ENCODE data around the gene PUS1.
A peak's percentile ranks its signal among the peaks of the same experiment; 100 is the strongest.
"Not testable (repeated sequence)": the region's sequence is repeated elsewhere in the genome, so short reads cannot be mapped to it uniquely, and the experiment has no call there.

Gene PUS1

DNA sequence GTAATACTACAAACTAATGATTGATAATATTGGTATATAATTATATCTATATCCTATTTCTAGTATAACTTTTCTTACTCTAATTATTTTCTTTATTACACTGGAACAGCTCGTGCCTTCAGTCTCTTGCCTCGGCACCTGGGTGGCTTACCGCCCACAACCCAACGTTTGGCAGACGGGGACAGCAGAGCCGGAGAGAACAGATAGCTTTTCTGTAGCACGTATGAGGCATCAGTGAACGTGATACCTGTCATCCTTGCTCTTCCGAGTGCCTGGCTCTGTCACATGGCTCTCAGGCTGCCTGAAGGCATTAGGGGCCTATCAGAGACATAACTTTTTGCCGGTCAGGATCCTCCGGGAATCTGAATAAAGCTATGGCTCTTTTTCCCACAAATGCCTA is 5.5 kb downstream of the PUS1 start:
- DNase-seq (ENCODE audit: low read depth in 2 of 2): no peak

DNA sequence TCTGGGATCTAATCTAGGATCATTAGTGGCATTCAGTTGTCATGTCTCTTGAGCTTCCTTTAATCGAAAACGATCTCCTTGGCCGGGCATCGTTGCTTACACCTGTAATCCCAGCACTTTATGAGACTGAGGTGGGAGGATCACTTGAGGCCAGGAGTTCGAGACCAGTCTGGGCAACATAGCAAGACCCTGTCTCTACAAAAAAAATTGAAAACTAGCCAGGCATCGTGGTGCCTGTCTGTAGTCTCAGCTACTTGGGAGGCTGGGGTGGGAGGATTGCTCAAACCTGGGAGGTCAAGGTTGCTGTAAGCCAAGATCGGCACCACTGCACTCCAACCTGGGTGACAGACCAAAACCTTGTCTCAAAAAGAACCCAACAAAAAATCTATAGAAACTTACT is 9.0 kb downstream of the PUS1 start:
- no peak for DNase-seq (ENCODE audit: low read depth in 2 of 2)

GRCh38 chr12:131939007-131939406 is 9.9 kb downstream of the PUS1 start:
- no peak for DNase-seq (ENCODE audit: low read depth in 2 of 2)

DNA sequence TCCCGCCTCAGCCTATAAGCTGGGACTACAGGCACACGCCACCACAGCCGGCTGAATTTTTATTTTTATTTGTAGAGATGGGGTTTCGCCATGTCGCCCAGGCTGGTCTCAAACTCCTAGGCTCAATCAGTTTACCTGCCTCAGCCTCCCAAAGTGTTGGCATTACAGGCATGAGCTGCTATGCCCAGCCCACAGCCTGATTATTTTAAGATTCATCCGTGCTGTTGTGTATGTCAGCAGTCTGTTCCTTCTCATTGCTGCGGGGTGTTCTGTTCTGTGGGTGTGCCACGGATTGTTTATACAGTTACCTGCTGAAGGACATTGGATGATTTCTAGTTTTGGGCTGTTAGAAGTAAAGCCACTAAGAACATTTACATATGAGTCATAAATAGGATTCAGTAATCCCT is 11.1 kb downstream of the PUS1 start:
- no peak for DNase-seq (ENCODE audit: low read depth in 2 of 2)

GRCh38 chr12:131941116-131941986 is 12.3 kb downstream of the PUS1 start:
- no peak for DNase-seq (ENCODE audit: low read depth in 2 of 2)

GRCh38 chr12:131941987-131942341 is 12.9 kb downstream of the PUS1 start:
- DNase-seq (ENCODE audit: low read depth in 2 of 2): no peak

DNA sequence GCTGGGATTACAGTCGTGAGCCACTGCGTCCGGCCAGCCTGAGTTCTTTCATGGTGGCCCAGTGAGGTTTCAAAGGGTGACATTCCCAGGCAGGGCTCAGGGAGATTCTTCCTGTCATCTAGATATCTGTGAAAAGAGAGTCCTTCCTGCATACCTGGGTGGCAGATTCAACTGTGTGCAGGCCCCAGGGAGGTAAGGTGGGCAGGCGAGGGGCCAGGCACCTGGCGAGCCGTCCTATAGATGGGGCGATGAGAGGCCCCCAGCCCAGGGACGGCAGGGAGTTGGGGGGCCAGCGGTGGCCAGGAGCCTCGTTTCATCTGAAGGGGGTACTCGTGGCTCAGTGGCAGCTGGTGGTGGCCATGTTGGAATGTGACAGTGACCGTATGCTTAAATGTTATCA is 13.6 kb downstream of the PUS1 start:
- DNase-seq (ENCODE audit: low read depth in 2 of 2): no peak

DNA sequence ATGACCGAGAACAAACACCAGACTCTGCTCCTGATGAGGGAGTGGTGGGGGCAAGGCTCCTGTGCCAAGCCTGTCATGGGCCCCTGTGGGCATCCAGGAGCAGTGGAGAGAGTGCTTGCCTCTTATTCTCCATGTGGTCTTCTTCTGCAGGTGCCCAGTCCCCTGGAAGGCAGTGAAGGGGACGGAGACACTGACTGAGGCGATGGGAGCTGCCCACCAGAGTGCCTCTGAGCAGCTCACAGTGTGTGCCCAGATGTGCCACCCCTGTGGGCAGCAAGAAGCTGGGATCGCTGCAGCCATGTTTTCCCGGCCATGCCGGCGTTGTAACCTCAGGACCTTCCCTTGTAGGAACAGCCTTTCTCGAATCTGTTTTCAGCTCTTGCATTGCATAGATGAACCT is 14.3 kb downstream of the PUS1 start:
- no peak for DNase-seq (ENCODE audit: low read depth in 2 of 2)

- no peak for DNase-seq (ENCODE audit: low read depth in 2 of 2)
Measured at GRCh38 chr12:131943876-131944275, 14.8 kb downstream of the PUS1 start.

- no peak for DNase-seq (ENCODE audit: low read depth in 2 of 2)
Measured at GRCh38 chr12:131944601-131945251, 15.7 kb downstream of the PUS1 start.

GRCh38 chr12:131946757-131947156 is 17.7 kb downstream of the PUS1 start:
- DNase-seq (ENCODE audit: low read depth in 2 of 2): no peak

DNA sequence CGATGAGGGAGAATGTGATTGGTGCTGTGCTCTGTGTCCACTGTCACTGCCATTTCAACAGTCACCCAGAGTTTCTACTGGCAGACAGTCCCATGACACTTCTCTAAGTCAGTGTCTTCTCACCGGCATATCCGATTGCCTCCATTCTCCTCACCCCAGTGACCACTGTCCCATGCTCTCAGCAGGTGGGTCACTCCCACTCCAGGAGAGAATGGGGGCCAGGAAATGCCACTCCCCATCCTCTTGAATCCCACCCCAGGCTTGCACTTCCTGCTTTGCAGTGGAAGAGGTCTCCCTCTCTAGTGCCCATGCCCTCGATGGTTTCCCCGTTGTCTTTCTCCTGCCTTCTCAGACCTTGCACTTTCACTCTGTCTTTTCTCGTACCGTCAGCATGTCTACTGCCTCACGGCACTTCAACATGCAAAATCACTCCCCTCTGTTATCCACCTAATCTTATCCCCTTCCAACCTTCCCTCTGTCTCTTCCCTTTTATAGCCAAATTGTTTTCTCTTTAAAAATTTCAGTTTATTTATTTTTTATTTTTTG is 18.5 kb downstream of the PUS1 start:
- DNase-seq (ENCODE audit: low read depth in 2 of 2): no peak

- DNase-seq (ENCODE audit: low read depth in 2 of 2): no peak
Measured at GRCh38 chr12:131948166-131948712, 19.2 kb downstream of the PUS1 start.

GRCh38 chr12:131948713-131949430 is 19.8 kb downstream of the PUS1 start:
- not testable (repeated sequence) for DNase-seq (ENCODE audit: low read depth in 2 of 2)

GRCh38 chr12:131949431-131950181 is 20.5 kb downstream of the PUS1 start, which contains the start of gene EP400:
Gene EP400 (plus strand): TSS chr12:131949942. CDS start chr12:131960620, 10,678 bp downstream.
- DNase-seq (ENCODE audit: low read depth in 2 of 2): peak; percentile 96 to 97

DNA sequence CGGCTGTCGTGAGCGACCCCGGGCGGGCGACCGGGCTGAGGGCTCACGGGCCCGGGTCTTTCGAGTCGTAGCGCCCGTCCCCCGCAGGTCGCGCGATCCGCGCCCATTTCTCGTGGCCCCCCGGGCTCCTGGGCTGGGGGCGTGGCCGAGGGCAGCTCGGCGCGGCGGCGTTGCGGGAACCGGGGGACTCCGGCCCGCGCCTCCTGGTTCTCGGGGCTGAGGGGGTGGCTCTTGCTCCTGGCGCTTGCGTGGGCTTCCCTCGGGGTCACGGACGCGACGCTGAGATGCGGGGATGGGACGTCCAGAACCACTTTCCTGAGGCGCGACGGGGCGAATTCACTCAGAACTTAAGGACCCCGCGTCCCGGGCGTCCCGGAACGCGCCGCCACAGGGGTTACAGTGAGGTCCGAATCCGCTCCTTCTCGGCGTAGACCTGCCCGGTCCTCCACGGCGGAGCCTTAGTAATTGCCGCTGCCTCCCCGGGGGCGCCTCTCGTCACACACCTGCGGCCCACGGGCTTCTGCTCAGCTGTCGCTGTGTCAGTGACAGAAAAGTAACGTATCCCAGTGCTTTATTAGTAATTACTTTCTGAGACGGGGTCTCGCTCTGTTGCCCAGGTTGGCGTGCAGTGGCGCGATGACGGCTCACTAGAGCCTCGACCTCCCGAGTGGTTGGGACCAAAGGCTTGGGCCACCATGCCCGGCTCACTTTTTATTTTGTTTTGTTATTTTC is 21.3 kb downstream of the PUS1 start:
- DNase-seq (ENCODE audit: low read depth in 2 of 2): peak; percentile 37 to 38

DNA sequence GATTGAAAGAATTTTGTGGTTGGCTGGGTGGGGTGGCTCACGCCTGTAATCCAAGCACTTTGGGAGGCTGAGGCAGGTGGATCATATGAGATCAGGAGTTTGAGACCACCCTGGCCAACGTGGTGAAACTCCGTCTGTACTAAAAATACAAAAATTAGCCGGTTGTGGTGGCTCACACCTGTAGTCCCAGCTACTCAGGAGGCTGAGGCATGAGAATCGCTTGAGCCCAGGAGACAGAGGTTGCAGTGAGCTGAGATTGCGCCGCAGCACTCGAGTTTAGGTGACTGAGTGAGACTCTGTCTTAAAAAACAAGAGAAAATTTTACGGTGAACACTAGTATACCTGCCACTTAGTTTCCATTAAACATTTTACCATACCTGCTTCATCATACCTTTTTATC is 24.7 kb downstream of the PUS1 start:
- not testable (repeated sequence) for DNase-seq (ENCODE audit: low read depth in 2 of 2)

- DNase-seq (ENCODE audit: low read depth in 2 of 2): not testable (repeated sequence)
Measured at GRCh38 chr12:131954460-131954859, 25.4 kb downstream of the PUS1 start.

- no peak for DNase-seq (ENCODE audit: low read depth in 2 of 2)
Measured at GRCh38 chr12:131959116-131959515, 30.0 kb downstream of the PUS1 start.
